K562 (cell line): Measurements from ENCODE around the gene CD99L2. TPM values are rescaled to one million over a fixed set of nuclear protein-coding genes. Genes with fewer than 3 reads are reported as not detected.

ENCODE experiments used
- EP300 ChIP-seq: IDR thresholded peaks from 2 replicates; pipeline ENCODE4 v1.6.1; 2012; ENCODE audit warnings: low read length, improper control_type of control experiment
- ZNF436 ChIP-seq: fragments of 250-450, 450-650 bp; sonication (Bioruptor Pico); formaldehyde crosslinking; IDR thresholded peaks from 2 replicates; pipeline ENCODE4 v1.7.0; 2020; ENCODE audit warnings: mild to moderate bottlenecking
- polyA plus RNA-seq, 8 experiments: library from polyadenylated mRNA; depleted of rRNA in 4 of 8; stranded (reverse) in 5 of 8; unstranded in 3 of 8; fragments of >200 nt; fragmentation: Nextera tagmentation in 2 of 8; fragmentation: Illumina TruSeq in 1 of 8; extraction: Ambion mirVana in 2 of 8; extraction: Trizol in 1 of 8; gene quantifications; 2 replicates each; pipeline versions ENCODE4 v1.2.1 to v1.2.3, GENCODE V29; 2011 to 2014; ENCODE audit warnings: inconsistent platforms in 1 of 8, missing spikeins in 1 of 8
- total RNA-seq, 7 experiments: library from RNA; depleted of rRNA in 6 of 7; stranded (reverse); fragments of >200 nt in 6 of 7; fragmentation: Illumina TruSeq in 2 of 7; extraction: Trizol in 2 of 7; gene quantifications; 2 replicates each; pipeline versions ENCODE4 v1.2.1 to v1.2.3, GENCODE V29; 2011 to 2021; ENCODE audit warnings: low replicate concordance in 1 of 7
- TF ChIP-seq, protein P1 (sequence below): fragments of 200-600 bp; sonication (generic); IDR thresholded peaks from one replicate; pipeline ENCODE4 v1.6.1; 2012; ENCODE audit warnings: mild to moderate bottlenecking, low read depth, low read length, inconsistent platforms
- TF ChIP-seq, protein P2 (sequence below): fragments of 200-800 bp; sonication (Bioruptor generic); IDR thresholded peaks from 2 replicates; pipeline ENCODE4 v1.6.1; 2017; ENCODE audit warnings: missing genetic modification characterization, missing compliant biosample characterization

The CD99L2 gene
- total and polyA plus RNA-seq, 9 of the 15 experiments (the other 6 are each of a cell fraction or from before 2014, with no cell fraction given), result 0.76 to 19.0 (median 11.9) TPM

DNA sequence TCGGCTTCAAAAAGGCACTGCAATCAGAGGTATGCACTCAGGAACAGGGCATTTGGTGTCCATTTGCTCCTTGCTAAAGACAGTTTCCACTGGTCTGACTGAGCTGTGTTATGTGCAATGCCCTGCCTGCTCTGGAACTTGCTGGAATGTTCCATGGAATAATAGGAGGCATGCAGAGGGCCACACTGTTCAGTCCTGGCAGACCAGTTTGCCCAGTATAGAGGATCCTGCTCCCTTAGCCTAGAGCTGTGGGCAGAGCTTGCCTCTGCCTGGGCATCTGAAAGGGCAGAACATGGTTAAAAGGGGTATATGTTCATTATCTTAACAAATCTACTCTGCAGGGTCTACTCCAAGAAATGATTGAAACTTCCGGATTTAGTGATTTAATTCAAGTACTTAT, 27.8 kb upstream of the CD99L2 start (continued):
- TF ChIP-seq, protein P1, sequence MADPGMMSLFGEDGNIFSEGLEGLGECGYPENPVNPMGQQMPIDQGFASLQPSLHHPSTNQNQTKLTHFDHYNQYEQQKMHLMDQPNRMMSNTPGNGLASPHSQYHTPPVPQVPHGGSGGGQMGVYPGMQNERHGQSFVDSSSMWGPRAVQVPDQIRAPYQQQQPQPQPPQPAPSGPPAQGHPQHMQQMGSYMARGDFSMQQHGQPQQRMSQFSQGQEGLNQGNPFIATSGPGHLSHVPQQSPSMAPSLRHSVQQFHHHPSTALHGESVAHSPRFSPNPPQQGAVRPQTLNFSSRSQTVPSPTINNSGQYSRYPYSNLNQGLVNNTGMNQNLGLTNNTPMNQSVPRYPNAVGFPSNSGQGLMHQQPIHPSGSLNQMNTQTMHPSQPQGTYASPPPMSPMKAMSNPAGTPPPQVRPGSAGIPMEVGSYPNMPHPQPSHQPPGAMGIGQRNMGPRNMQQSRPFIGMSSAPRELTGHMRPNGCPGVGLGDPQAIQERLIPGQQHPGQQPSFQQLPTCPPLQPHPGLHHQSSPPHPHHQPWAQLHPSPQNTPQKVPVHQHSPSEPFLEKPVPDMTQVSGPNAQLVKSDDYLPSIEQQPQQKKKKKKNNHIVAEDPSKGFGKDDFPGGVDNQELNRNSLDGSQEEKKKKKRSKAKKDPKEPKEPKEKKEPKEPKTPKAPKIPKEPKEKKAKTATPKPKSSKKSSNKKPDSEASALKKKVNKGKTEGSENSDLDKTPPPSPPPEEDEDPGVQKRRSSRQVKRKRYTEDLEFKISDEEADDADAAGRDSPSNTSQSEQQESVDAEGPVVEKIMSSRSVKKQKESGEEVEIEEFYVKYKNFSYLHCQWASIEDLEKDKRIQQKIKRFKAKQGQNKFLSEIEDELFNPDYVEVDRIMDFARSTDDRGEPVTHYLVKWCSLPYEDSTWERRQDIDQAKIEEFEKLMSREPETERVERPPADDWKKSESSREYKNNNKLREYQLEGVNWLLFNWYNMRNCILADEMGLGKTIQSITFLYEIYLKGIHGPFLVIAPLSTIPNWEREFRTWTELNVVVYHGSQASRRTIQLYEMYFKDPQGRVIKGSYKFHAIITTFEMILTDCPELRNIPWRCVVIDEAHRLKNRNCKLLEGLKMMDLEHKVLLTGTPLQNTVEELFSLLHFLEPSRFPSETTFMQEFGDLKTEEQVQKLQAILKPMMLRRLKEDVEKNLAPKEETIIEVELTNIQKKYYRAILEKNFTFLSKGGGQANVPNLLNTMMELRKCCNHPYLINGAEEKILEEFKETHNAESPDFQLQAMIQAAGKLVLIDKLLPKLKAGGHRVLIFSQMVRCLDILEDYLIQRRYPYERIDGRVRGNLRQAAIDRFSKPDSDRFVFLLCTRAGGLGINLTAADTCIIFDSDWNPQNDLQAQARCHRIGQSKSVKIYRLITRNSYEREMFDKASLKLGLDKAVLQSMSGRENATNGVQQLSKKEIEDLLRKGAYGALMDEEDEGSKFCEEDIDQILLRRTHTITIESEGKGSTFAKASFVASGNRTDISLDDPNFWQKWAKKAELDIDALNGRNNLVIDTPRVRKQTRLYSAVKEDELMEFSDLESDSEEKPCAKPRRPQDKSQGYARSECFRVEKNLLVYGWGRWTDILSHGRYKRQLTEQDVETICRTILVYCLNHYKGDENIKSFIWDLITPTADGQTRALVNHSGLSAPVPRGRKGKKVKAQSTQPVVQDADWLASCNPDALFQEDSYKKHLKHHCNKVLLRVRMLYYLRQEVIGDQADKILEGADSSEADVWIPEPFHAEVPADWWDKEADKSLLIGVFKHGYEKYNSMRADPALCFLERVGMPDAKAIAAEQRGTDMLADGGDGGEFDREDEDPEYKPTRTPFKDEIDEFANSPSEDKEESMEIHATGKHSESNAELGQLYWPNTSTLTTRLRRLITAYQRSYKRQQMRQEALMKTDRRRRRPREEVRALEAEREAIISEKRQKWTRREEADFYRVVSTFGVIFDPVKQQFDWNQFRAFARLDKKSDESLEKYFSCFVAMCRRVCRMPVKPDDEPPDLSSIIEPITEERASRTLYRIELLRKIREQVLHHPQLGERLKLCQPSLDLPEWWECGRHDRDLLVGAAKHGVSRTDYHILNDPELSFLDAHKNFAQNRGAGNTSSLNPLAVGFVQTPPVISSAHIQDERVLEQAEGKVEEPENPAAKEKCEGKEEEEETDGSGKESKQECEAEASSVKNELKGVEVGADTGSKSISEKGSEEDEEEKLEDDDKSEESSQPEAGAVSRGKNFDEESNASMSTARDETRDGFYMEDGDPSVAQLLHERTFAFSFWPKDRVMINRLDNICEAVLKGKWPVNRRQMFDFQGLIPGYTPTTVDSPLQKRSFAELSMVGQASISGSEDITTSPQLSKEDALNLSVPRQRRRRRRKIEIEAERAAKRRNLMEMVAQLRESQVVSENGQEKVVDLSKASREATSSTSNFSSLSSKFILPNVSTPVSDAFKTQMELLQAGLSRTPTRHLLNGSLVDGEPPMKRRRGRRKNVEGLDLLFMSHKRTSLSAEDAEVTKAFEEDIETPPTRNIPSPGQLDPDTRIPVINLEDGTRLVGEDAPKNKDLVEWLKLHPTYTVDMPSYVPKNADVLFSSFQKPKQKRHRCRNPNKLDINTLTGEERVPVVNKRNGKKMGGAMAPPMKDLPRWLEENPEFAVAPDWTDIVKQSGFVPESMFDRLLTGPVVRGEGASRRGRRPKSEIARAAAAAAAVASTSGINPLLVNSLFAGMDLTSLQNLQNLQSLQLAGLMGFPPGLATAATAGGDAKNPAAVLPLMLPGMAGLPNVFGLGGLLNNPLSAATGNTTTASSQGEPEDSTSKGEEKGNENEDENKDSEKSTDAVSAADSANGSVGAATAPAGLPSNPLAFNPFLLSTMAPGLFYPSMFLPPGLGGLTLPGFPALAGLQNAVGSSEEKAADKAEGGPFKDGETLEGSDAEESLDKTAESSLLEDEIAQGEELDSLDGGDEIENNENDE, result no peak
- no peak for TF ChIP-seq ZNF436 (CRISPR knock-in tag)
- TF ChIP-seq, protein P2, sequence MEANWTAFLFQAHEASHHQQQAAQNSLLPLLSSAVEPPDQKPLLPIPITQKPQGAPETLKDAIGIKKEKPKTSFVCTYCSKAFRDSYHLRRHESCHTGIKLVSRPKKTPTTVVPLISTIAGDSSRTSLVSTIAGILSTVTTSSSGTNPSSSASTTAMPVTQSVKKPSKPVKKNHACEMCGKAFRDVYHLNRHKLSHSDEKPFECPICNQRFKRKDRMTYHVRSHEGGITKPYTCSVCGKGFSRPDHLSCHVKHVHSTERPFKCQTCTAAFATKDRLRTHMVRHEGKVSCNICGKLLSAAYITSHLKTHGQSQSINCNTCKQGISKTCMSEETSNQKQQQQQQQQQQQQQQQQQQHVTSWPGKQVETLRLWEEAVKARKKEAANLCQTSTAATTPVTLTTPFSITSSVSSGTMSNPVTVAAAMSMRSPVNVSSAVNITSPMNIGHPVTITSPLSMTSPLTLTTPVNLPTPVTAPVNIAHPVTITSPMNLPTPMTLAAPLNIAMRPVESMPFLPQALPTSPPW (CRISPR knock-in tag), result no peak
- TF ChIP-seq EP300, result no peak
